ENCODE results near the gene RFX8. TPM values are rescaled to one million over a fixed set of nuclear protein-coding genes. Genes with fewer than 3 reads are reported as not detected.

Gene RFX8
- polyA plus RNA-seq, 2 of the 4 experiments (the other 2 are of a cell fraction) = not detected

DNA sequence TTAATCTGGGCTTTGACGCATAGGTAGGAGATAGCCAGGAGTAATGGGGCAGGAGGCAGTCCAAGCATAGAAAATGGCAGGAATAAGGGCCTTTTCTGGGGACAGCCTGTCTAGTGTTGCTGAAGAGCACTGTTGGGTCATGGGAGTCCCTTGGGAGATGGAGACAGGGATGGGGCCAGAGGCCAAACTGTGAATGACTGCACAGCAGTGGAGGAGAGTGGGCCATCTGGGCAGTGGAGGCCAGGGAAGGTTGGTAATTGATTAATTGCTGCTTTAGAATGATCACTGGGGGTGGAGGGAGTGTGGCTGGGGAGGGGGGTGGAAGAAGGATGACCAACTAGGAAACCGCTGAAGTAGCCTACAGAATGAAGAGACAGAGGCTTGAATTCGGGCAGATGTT, 59.0 kb downstream of the RFX8 start:
- DNase-seq (ENCODE audit: low read depth in 1 of 2, low spot score in 1 of 2) = no peak
- no peak overlapping the region for H3K27ac ChIP-seq
- no peaks in the 10 kb centered on the region for H3K4me1 ChIP-seq
- H3K9me3 ChIP-seq = peaks cover 4% of the 10 kb centered on the region; the same call in 2 of the 3 replicates
- ChIA-PET CTCF (interaction anchor here (0.6 to 6.9 kb wide), 2 partner anchors 22 to 413 kb away, joined by 4 to 79 read pairs; no protein-coding TSS in a partner anchor), POLR2A (no interaction called here)
- WGBS (ENCODE audit: missing lambda C conversion rate) = 88% methylated on average over 3 of the region's 3 CpGs
- no peak overlapping the region for H3K4me2 ChIP-seq
- FAIRE-seq = no peak
- ATAC-seq = no peak
- no peak for TF ChIP-seq POLR2AphosphoS2 (conservative IDR thresholded peaks at IDR 0.05; ENCODE audit: low read length)
- TF ChIP-seq EP300 (IDR thresholded peaks at IDR 0.05) = no peak
- TF ChIP-seq CEBPB (IDR thresholded peaks at IDR 0.05) = no peak
- TF ChIP-seq HDAC2 (IDR thresholded peaks at IDR 0.05) = no peak
- TF ChIP-seq CHD2 (IDR thresholded peaks at IDR 0.05; ENCODE audit: low read length, partially characterized antibody) = no peak
- no peak for TF ChIP-seq KDM1A (IDR thresholded peaks at IDR 0.05; ENCODE audit: low read depth)
- TF ChIP-seq ZFP36 (IDR thresholded peaks at IDR 0.05; ENCODE audit: borderline replicate concordance, partially characterized antibody) = no peak
- no peak for TF ChIP-seq CBX8 (IDR thresholded peaks at IDR 0.05)
- TF ChIP-seq ESRRA (IDR thresholded peaks at IDR 0.05; ENCODE audit: borderline replicate concordance, low read length) = no peak
- no peak for TF ChIP-seq NPAS2 (CRISPR knock-in tag; IDR thresholded peaks at IDR 0.05; ENCODE audit: borderline replicate concordance)
- TF ChIP-seq KDM5A (IDR thresholded peaks at IDR 0.05) = no peak
- TF ChIP-seq POLR2A (IDR thresholded peaks at IDR 0.05; ENCODE audit: low read length) = no peak
- no peak for TF ChIP-seq EHMT2 (IDR thresholded peaks at IDR 0.05; ENCODE audit: low read depth)
- TF ChIP-seq BHLHE40 (IDR thresholded peaks at IDR 0.05; ENCODE audit: low read depth, low read length) = no peak
- TF ChIP-seq RNF2 (IDR thresholded peaks at IDR 0.05; ENCODE audit: borderline replicate concordance, low read depth) = no peak
- no peak for TF ChIP-seq CBX2 (IDR thresholded peaks at IDR 0.05; ENCODE audit: borderline replicate concordance, low read depth)
- TF ChIP-seq HOXA7 (CRISPR knock-in tag; IDR thresholded peaks at IDR 0.05) = no peak
- TF ChIP-seq TP53 (CRISPR knock-in tag; IDR thresholded peaks at IDR 0.05) = no peak
- TF ChIP-seq CHD4 (IDR thresholded peaks at IDR 0.05; ENCODE audit: borderline replicate concordance) = no peak
- TF ChIP-seq, protein P1, sequence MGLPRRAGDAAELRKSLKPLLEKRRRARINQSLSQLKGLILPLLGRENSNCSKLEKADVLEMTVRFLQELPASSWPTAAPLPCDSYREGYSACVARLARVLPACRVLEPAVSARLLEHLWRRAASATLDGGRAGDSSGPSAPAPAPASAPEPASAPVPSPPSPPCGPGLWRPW (IDR thresholded peaks at IDR 0.05) = no peak
- H3K4me3 ChIP-seq = no peak overlapping the region

DNA sequence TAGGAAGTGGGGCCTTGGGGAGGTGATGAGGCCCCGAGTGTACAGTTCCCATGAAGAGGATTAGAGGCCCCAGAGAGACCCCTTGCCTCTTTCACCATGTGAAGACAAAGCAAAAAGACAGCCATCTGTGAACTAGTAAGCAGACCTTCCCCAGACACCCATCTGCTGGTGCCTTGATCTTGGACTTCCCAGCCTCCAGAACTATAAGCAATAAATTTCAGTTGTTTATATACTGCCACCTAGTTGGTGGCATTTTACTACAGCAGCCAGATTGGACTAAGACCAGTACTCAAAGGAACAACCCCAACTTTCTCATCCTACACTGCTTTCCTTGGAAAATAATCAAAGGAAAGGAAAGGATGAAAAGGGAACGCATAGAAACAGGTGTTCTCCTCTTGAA, 59.7 kb downstream of the RFX8 start:
- ChIA-PET CTCF (interaction anchor here (0.6 kb wide), 1 partner anchor 21 kb away, joined by 4 read pairs; no protein-coding TSS in a partner anchor), POLR2A (no interaction called here)
- H3K4me3 ChIP-seq = no peak overlapping the region
- H3K4me2 ChIP-seq = no peak overlapping the region
- no peak overlapping the region for H3K27ac ChIP-seq
- ATAC-seq (no peak), DNase-seq (ENCODE audit: low read depth in 1 of 2, low spot score in 1 of 2) (no peak), FAIRE-seq (no peak)
- no peaks in the 10 kb centered on the region for H3K4me1 ChIP-seq
- no peak for TF ChIP-seq RNF2 (IDR thresholded peaks at IDR 0.05; ENCODE audit: borderline replicate concordance, low read depth)
- TF ChIP-seq RAD21 (conservative IDR thresholded peaks at IDR 0.05 in 1 of 2, IDR thresholded peaks at IDR 0.05 in 1 of 2) = 0 out of 5 replicates have a peak, but pooled peaks of 1 of the 2 experiments have one; percentile 8
- peaks cover 4% of the 10 kb centered on the region; the same call in 2 of the 3 replicates for H3K9me3 ChIP-seq
- WGBS (ENCODE audit: missing lambda C conversion rate) = 78% methylated on average over 2 of the region's 2 CpGs

DNA sequence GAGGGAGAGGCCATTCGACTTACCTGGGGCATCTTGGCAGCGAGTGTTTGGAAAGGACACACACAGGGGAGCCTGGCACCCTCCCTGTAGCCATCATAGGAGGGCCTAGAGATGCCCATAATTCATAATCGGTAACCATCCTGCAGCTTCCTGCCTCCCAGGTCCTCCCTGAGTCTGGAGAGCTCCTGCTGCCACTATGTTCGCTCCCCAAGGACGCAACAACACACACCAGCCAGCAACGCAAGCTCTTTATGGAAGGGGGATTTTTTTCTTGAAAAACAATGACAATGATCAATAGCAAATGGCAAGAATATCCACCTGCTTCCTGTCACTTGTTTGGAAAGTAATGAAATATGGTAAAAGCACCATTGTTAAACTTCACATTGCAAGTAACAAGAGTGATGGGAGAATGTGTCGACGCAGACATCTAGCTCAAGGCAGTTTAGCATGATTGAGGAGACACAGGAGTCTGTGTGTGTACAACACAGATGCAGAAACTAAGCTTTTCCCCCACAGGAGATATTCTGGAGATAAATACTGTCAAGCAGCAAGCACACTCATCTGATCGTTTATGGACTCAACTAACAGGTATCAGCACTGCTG, 62.7 kb downstream of the RFX8 start:
- Histone ChIP-seq H3K9me3 (peaks cover 4% of the 10 kb centered on the region; the same call in 2 of the 3 replicates), H3K4me2 (no peak overlapping the region), H3K4me3 (no peak overlapping the region), H3K27ac (no peak overlapping the region), H3K4me1 (no peaks in the 10 kb centered on the region)
- DNase-seq (ENCODE audit: low read depth in 1 of 2, low spot score in 1 of 2) (no peak), ATAC-seq (no peak), FAIRE-seq (no peak)
- ChIA-PET POLR2A (no interaction called here), CTCF (interaction anchor here (0.9 to 1.2 kb wide), 2 partner anchors 20 to 25 kb away, joined by 3 read pairs; partner anchors contain the start of gene CREG2)
- 67% methylated on average over 9 of the region's 9 CpGs for WGBS (ENCODE audit: missing lambda C conversion rate)
- no peak for TF ChIP-seq MAZ (IDR thresholded peaks at IDR 0.05; ENCODE audit: borderline replicate concordance, low read depth, low read length)
- no peak for TF ChIP-seq NR3C1 (IDR thresholded peaks at IDR 0.05)
- no peak for TF ChIP-seq ZSCAN20 (CRISPR knock-in tag; IDR thresholded peaks at IDR 0.05)
- TF ChIP-seq EP300 (IDR thresholded peaks at IDR 0.05) = no peak
- TF ChIP-seq, protein P2, sequence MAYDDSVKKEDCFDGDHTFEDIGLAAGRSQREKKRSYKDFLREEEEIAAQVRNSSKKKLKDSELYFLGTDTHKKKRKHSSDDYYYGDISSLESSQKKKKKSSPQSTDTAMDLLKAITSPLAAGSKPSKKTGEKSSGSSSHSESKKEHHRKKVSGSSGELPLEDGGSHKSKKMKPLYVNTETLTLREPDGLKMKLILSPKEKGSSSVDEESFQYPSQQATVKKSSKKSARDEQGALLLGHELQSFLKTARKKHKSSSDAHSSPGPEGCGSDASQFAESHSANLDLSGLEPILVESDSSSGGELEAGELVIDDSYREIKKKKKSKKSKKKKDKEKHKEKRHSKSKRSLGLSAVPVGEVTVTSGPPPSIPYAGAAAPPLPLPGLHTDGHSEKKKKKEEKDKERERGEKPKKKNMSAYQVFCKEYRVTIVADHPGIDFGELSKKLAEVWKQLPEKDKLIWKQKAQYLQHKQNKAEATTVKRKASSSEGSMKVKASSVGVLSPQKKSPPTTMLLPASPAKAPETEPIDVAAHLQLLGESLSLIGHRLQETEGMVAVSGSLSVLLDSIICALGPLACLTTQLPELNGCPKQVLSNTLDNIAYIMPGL (CRISPR knock-in tag; IDR thresholded peaks at IDR 0.05; ENCODE audit: borderline replicate concordance) = no peak
- TF ChIP-seq MYC (IDR thresholded peaks at IDR 0.05; ENCODE audit: borderline replicate concordance, low read length) = no peak
- TF ChIP-seq HDAC2 (IDR thresholded peaks at IDR 0.05) = no peak
- TF ChIP-seq, protein P3, sequence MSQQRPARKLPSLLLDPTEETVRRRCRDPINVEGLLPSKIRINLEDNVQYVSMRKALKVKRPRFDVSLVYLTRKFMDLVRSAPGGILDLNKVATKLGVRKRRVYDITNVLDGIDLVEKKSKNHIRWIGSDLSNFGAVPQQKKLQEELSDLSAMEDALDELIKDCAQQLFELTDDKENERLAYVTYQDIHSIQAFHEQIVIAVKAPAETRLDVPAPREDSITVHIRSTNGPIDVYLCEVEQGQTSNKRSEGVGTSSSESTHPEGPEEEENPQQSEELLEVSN (IDR thresholded peaks at IDR 0.05; ENCODE audit: borderline replicate concordance, low read depth) = no peak
- TF ChIP-seq RNF2 (IDR thresholded peaks at IDR 0.05; ENCODE audit: borderline replicate concordance, low read depth) = no peak
- TF ChIP-seq ZNF302 (CRISPR knock-in tag; IDR thresholded peaks at IDR 0.05) = no peak
- TF ChIP-seq, protein P4, sequence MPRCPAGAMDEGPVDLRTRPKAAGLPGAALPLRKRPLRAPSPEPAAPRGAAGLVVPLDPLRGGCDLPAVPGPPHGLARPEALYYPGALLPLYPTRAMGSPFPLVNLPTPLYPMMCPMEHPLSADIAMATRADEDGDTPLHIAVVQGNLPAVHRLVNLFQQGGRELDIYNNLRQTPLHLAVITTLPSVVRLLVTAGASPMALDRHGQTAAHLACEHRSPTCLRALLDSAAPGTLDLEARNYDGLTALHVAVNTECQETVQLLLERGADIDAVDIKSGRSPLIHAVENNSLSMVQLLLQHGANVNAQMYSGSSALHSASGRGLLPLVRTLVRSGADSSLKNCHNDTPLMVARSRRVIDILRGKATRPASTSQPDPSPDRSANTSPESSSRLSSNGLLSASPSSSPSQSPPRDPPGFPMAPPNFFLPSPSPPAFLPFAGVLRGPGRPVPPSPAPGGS (IDR thresholded peaks at IDR 0.05) = no peak
- no peak for TF ChIP-seq HOXB5 (CRISPR knock-in tag; IDR thresholded peaks at IDR 0.05)
- TF ChIP-seq, protein P5, sequence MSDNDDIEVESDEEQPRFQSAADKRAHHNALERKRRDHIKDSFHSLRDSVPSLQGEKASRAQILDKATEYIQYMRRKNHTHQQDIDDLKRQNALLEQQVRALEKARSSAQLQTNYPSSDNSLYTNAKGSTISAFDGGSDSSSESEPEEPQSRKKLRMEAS (IDR thresholded peaks at IDR 0.05) = no peak
